Measurements from ENCODE around the gene TBKBP1.

Gene TBKBP1

GRCh38 chr17:47664624-47664941 lies 29.4 kb upstream of the TBKBP1 start:
- POLR2A ChIA-PET, result interaction anchor here (0.7 to 3.7 kb wide), 6 partner anchors 10 to 45 kb away, joined by 3 to 48 read pairs (median 7); partner anchors contain the start of gene KPNB1
- CTCF ChIA-PET, result interaction anchor here (0.7 to 7.0 kb wide), 20 partner anchors 10 to 225 kb away, joined by 3 to 107 read pairs (median 5); no protein-coding TSS in a partner anchor

GRCh38 chr17:47665655-47666054 lies 28.3 kb upstream of the TBKBP1 start:
- Histone ChIP-seq H3K27ac (ENCODE audit: extremely low read depth, low read depth, low read length) (no peak overlapping the region), H3K4me3 (ENCODE audit: low read depth, low read length) (no peak overlapping the region), H3K4me1 (ENCODE audit: control insufficient read depth, insufficient read depth, low read length) (no peaks in the 10 kb centered on the region), H3K36me3 (ENCODE audit: control insufficient read depth in 2 of 2, insufficient read depth in 1 of 2, low read length in 2 of 2) (peaks cover 95 to 97% of the 10 kb centered on the region in 2 experiments), H3K9me3 (ENCODE audit: control insufficient read depth, insufficient read depth, low read depth, low read length) (no peaks in the 10 kb centered on the region)
- ChIA-PET POLR2A (interaction anchor here (0.7 to 2.2 kb wide), 2 partner anchors 9 to 16 kb away, joined by 3 to 15 read pairs; partner anchors contain the start of gene KPNB1), CTCF (interaction anchor here (0.6 to 7.0 kb wide), 11 partner anchors 11 to 110 kb away, joined by 3 to 107 read pairs (median 8); no protein-coding TSS in a partner anchor)
- TF ChIP-seq ZNF600 (tag by site-specific recombination; IDR thresholded peaks at IDR 0.05) (no peak), EGR2 (tag by site-specific recombination; IDR thresholded peaks at IDR 0.05; ENCODE audit: low read depth) (no peak), ZFP37 (tag by site-specific recombination; IDR thresholded peaks at IDR 0.05) (no peak)

More at GRCh38 chr17:47664624-47664941, 29.4 kb upstream of the TBKBP1 start:
- Histone ChIP-seq H3K4me3 (ENCODE audit: low read depth, low read length) (no peak overlapping the region), H3K36me3 (ENCODE audit: control insufficient read depth in 2 of 2, insufficient read depth in 1 of 2, low read length in 2 of 2) (peaks cover 95 to 97% of the 10 kb centered on the region in 2 experiments), H3K9me3 (ENCODE audit: control insufficient read depth, insufficient read depth, low read depth, low read length) (no peaks in the 10 kb centered on the region), H3K4me1 (ENCODE audit: control insufficient read depth, insufficient read depth, low read length) (no peaks in the 10 kb centered on the region), H3K27ac (ENCODE audit: extremely low read depth, low read depth, low read length) (no peak overlapping the region)
- no peak for TF ChIP-seq ZBTB11 (tag by site-specific recombination; conservative IDR thresholded peaks at IDR 0.05; ENCODE audit: low read depth)
- no peak for TF ChIP-seq FEZF1 (tag by site-specific recombination; IDR thresholded peaks at IDR 0.05)

GRCh38 chr17:47669081-47669480 lies 24.9 kb upstream of the TBKBP1 start:
- H3K36me3 ChIP-seq (ENCODE audit: control insufficient read depth in 2 of 2, insufficient read depth in 1 of 2, low read length in 2 of 2), result peaks cover 95 to 97% of the 10 kb centered on the region in 2 experiments
- TF ChIP-seq GLI2 (tag by site-specific recombination; IDR thresholded peaks at IDR 0.05; ENCODE audit: borderline replicate concordance, low read depth) (no peak), ZNF585B (tag by site-specific recombination; IDR thresholded peaks at IDR 0.05) (no peak), SP7 (tag by site-specific recombination; IDR thresholded peaks at IDR 0.05) (no peak), GLIS2 (tag by site-specific recombination; IDR thresholded peaks at IDR 0.05) (no peak), GLI4 (tag by site-specific recombination; IDR thresholded peaks at IDR 0.05) (no peak), ZNF26 (tag by site-specific recombination; IDR thresholded peaks at IDR 0.05) (no peak), KLF7 (tag by site-specific recombination; IDR thresholded peaks at IDR 0.05; ENCODE audit: borderline replicate concordance) (no peak)
- H3K4me3 ChIP-seq (ENCODE audit: low read depth, low read length), result no peak overlapping the region
- H3K4me1 ChIP-seq (ENCODE audit: control insufficient read depth, insufficient read depth, low read length), result no peaks in the 10 kb centered on the region
- POLR2A ChIA-PET, result interaction anchor here (1.3 kb wide), 1 partner anchor 18 kb away, joined by 7 read pairs; no protein-coding TSS in a partner anchor
- H3K9me3 ChIP-seq (ENCODE audit: control insufficient read depth, insufficient read depth, low read depth, low read length), result no peaks in the 10 kb centered on the region
- CTCF ChIA-PET, result interaction anchor here (0.6 to 1.0 kb wide), 2 partner anchors 15 to 82 kb away, joined by 3 to 4 read pairs; no protein-coding TSS in a partner anchor
- H3K27ac ChIP-seq (ENCODE audit: extremely low read depth, low read depth, low read length), result no peak overlapping the region

DNA sequence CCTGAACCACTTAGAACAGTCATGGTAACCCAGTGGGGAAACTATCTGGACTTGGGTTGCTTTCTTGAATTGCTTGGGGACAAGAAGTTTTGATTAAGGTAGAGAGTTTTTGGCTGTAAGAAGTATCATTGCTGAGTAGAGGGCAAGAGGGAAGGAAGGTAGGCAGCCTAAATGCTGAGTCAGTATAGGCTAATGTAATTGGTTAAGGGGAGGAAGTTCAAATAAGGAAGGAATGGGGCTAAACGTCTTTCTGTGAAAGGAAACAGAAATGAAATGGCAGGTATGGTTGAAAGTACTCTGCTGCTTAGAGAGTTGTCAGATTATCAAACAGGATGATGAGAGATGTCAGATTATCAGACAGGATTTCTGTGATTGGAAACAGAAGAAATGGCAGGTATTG lies 23.9 kb upstream of the TBKBP1 start:
- Histone ChIP-seq H3K36me3 (ENCODE audit: control insufficient read depth in 2 of 2, insufficient read depth in 1 of 2, low read length in 2 of 2) (peaks cover 97 to 98% of the 10 kb centered on the region in 2 experiments), H3K4me1 (ENCODE audit: control insufficient read depth, insufficient read depth, low read length) (no peaks in the 10 kb centered on the region), H3K4me3 (ENCODE audit: low read depth, low read length) (no peak overlapping the region), H3K9me3 (ENCODE audit: control insufficient read depth, insufficient read depth, low read depth, low read length) (no peaks in the 10 kb centered on the region), H3K27ac (ENCODE audit: extremely low read depth, low read depth, low read length) (0 out of 2 replicates have a peak overlapping the region, but pooled peaks have one; percentile 22)
- CTCF ChIA-PET, result interaction anchor here (0.5 to 0.9 kb wide), 2 partner anchors 15 to 50 kb away, joined by 3 read pairs; no protein-coding TSS in a partner anchor
- TF ChIP-seq PRDM1 (tag by site-specific recombination; IDR thresholded peaks at IDR 0.05), result 0 out of 2 replicates have a peak, but pooled peaks have one; percentile 31
- no peak for TF ChIP-seq ZBTB17 (tag by site-specific recombination; IDR thresholded peaks at IDR 0.05)
- POLR2A ChIA-PET, result interaction anchor here (0.5 to 2.0 kb wide), 2 partner anchors 17 to 19 kb away, joined by 3 to 8 read pairs; no protein-coding TSS in a partner anchor
